Lung (tissue), 12 donors: ENCODE measurements around the gene CYB561A3. TPM values are rescaled to one million over a fixed set of nuclear protein-coding genes. Genes with fewer than 3 reads are reported as not detected.
"Not testable (repeated sequence)": the region's sequence is repeated elsewhere in the genome, so short reads cannot be mapped to it uniquely, and the experiment has no call there.

Experiments used
- ATAC-seq: fragments of 200-7000 bp; cut with Tn5 transposase; one replicate; pipeline ENCODE4 v1.9.1; 2020; ENCODE audit warnings: moderate number of reproducible peaks; ENCODE audit not compliant: insufficient read depth, low FRiP score
- DNase-seq, 3 donors: peaks; one replicate each; pipeline ENCODE4 v3.0.0-alpha.2; 2013 to 2017
- H3K27ac ChIP-seq, 2 donors: one replicate each; pipeline ENCODE4 v1.5.1; 2013; ENCODE audit warnings: mild to moderate bottlenecking in 2 of 2, moderate library complexity in 2 of 2, control low read depth in 1 of 2, inconsistent platforms in 1 of 2, low read depth in 1 of 2, low read length in 1 of 2
- H3K27me3 ChIP-seq, 3 donors: one replicate each; pipeline ENCODE4 v1.5.1; 2013; ENCODE audit warnings: low read length in 2 of 3; ENCODE audit not compliant: control insufficient read depth in 3 of 3, insufficient read depth in 3 of 3
- H3K36me3 ChIP-seq, 4 donors: one replicate each; pipeline ENCODE4 v1.5.1; 2013; ENCODE audit warnings: low read length in 4 of 4, mild to moderate bottlenecking in 1 of 4, moderate library complexity in 1 of 4; ENCODE audit not compliant: control insufficient read depth in 4 of 4, insufficient read depth in 4 of 4
- H3K4me1 ChIP-seq, 5 donors: one replicate each; pipeline ENCODE4 v1.5.1; 2013; ENCODE audit warnings: low read length in 5 of 5, mild to moderate bottlenecking in 2 of 5, moderate library complexity in 1 of 5; ENCODE audit not compliant: control insufficient read depth in 5 of 5, insufficient read depth in 5 of 5
- H3K4me3 ChIP-seq: one replicate; pipeline ENCODE4 v1.5.1; 2013; ENCODE audit warnings: mild to moderate bottlenecking, control low read depth, moderate library complexity
- H3K9ac ChIP-seq, 2 donors: one replicate each; pipeline ENCODE4 v1.5.1; 2013; ENCODE audit warnings: low read length in 2 of 2, control low read depth in 1 of 2; ENCODE audit not compliant: insufficient read depth in 1 of 2
- H3K9me3 ChIP-seq, 4 donors: one replicate each; pipeline ENCODE4 v1.5.1; 2013; ENCODE audit warnings: low read length in 3 of 4, mild to moderate bottlenecking in 1 of 4, moderate library complexity in 1 of 4; ENCODE audit not compliant: control insufficient read depth in 4 of 4, insufficient read depth in 3 of 4
- CTCF ChIP-seq: IDR thresholded peaks from 2 replicates; pipeline ENCODE4 v1.5.1; 2012; ENCODE audit warnings: mild to moderate bottlenecking; ENCODE audit errors: control extremely low read depth, extremely low read depth
- WGBS, 2 donors: extraction: QIAGEN DNeasy Blood & Tissue Kit; methylation state at CpG; one replicate each; pipeline ENCODE4 v1.1.7; 2013; 5-methylcytosine and 5-hydroxymethylcytosine counted together
- polyA plus RNA-seq, 2 donors: library from polyadenylated mRNA; stranded (reverse); fragments of 200-250 nt; gene quantifications; one replicate each; pipeline ENCODE4 v1.2.1, GENCODE V29; 2013
- total RNA-seq, 2 donors: library from RNA; depleted of rRNA in 1 of 2; stranded (reverse); fragments of >200 nt in 1 of 2; gene quantifications; one replicate each; pipeline ENCODE4 v1.2.1, GENCODE V29; 2014 to 2021
- donor health status: control.
- donor health status: control.
- donor health status: Bipolar disorder and iron deficiency.
- donor health status: healthy.
- donor health status: DM: yes; HTN: yes; CAD: no.

The CYB561A3 gene
- total and polyA plus RNA-seq, 4 donors = 20.8 to 51.3 (median 36.4) TPM

DNA sequence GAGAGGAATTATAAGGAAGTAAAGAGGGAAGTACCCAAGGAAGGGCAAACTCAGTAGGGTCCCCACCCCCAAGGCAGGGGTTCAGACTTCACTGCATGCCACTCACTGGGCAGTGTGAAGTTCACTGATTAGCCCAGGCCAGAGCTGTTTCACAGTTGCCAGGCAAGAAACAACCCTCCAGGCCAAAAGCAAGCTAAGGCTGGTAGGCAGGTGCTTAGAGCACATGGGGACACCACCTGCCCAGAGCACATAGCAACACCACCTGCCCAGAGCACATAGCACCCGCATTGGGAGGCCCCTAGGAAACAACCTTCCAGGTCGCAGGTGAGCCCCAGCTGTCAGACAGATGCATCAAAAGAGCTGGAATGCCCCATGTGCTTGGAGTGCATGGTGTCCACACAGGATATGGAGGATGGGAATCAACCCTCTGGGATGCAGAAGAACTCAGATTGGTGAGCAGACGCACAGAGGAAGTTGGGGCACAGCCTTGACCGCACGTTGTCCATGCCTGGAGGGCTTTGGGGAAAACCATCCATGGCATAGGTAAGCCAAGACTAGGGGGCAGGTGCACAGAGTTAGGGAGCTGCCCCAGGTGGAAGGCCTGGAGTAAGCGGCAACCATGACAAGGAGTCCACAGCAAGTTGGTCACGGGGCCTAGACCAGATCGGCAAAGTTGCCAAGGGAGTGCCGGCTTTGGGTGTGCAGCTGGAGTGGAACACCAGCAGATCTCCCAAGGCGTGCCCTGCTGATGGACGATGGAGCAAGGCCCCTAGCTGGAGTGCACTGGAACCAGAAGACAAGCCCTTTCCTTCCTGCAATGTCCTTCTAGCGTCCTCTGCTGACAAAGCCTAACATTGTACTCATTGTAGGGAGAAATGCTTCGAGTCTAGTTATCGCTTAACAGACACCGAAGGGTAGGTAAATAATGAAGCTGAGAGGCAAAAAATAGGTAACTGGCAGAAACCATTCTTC, 22.9 kb upstream of the CYB561A3 start:
- 88 to 92% methylated on average over 15 of the region's 15 CpGs for WGBS, 2 donors

GRCh38 chr11:61383859-61384258, 22.2 kb upstream of the CYB561A3 start:
- H3K27me3 ChIP-seq, DNase-seq, ATAC-seq, H3K4me1 ChIP-seq, H3K9me3 ChIP-seq, H3K9ac ChIP-seq, H3K27ac ChIP-seq, H3K4me3 ChIP-seq, H3K36me3 ChIP-seq: not testable (repeated sequence)
- 95 to 98% methylated on average over 5 of the region's 5 CpGs for WGBS, 2 donors

More for the DNA sequence above, 22.9 kb upstream of the CYB561A3 start:
- TF ChIP-seq CTCF = no peak
- peak in 1 of 3 donors; percentile 15 for DNase-seq
- no peak overlapping the region for H3K27ac ChIP-seq
- ATAC-seq = no peak
- H3K4me1 ChIP-seq = no peaks in the 10 kb centered on the region
- H3K9ac ChIP-seq = peak overlapping the region in 1 of 2 donors; percentile 11
- no peaks in the 10 kb centered on the region for H3K9me3 ChIP-seq
- H3K27me3 ChIP-seq = no peaks in the 10 kb centered on the region
- no peak overlapping the region for H3K4me3 ChIP-seq
- no peaks in the 10 kb centered on the region for H3K36me3 ChIP-seq

GRCh38 chr11:61380884-61381283, 19.2 kb upstream of the CYB561A3 start:
- no peak overlapping the region for H3K9ac ChIP-seq
- H3K4me3 ChIP-seq = no peak overlapping the region
- H3K9me3 ChIP-seq = no peaks in the 10 kb centered on the region
- no peaks in the 10 kb centered on the region for H3K27me3 ChIP-seq
- H3K36me3 ChIP-seq = no peaks in the 10 kb centered on the region
- DNase-seq = no peak
- no peak for TF ChIP-seq CTCF
- no peak for ATAC-seq
- H3K27ac ChIP-seq = no peak overlapping the region
- no peaks in the 10 kb centered on the region for H3K4me1 ChIP-seq
- 90 to 95% methylated on average over 9 of the region's 9 CpGs for WGBS, 2 donors

- no peak for DNase-seq
- Histone ChIP-seq H3K9me3 (no peaks in the 10 kb centered on the region), H3K9ac (no peak overlapping the region), H3K36me3 (peaks cover 0 to 5% (median under 1%) of the 10 kb centered on the region in 4 donors), H3K27me3 (no peaks in the 10 kb centered on the region), H3K27ac (no peak overlapping the region), H3K4me3 (no peak overlapping the region), H3K4me1 (no peaks in the 10 kb centered on the region)
- peak; percentile 62 for ATAC-seq
- WGBS, 2 donors = 79 to 80% methylated on average over 5 of the region's 5 CpGs
- TF ChIP-seq CTCF = no peak
Measured at GRCh38 chr11:61378713-61379313, 17.1 kb upstream of the CYB561A3 start.
